GM23338 (cell line): ENCODE measurements around the gene HELT. TPM values are rescaled to one million over a fixed set of nuclear protein-coding genes. Genes with fewer than 3 reads are reported as not detected.

Source experiments
- ATAC-seq: fragments of 200-7000 bp; cut with Tn5 transposase; 3 replicates; pipeline ENCODE4 v1.9.1; 2020
- DNase-seq: peaks from one replicate; pipeline ENCODE4 v3.0.0-alpha.2; 2015; ENCODE audit warnings: low spot score
- H2AFZ ChIP-seq: fragments of 200-600 bp; sonication (generic); 2 replicates; pipeline ENCODE4 v1.8.0; 2016; ENCODE audit warnings: antibody characterized with exemption, mild to moderate bottlenecking, moderate library complexity
- H3F3A ChIP-seq: fragments of 200-600 bp; sonication (generic); replicated peaks from 2 replicates; pipeline ENCODE4 v1.8.0; 2017; ENCODE audit warnings: antibody characterized with exemption, mixed run types, low read depth
- H3K27ac ChIP-seq: fragments of 200-600 bp; sonication (generic); 2 replicates; pipeline ENCODE4 v1.6.1; 2016; ENCODE audit warnings: low read depth
- H3K27me3 ChIP-seq: fragments of 200-600 bp; sonication (generic); 2 replicates; pipeline ENCODE4 v1.8.0; 2016; ENCODE audit warnings: mild to moderate bottlenecking, mixed run types, moderate library complexity; ENCODE audit not compliant: insufficient read depth
- H3K36me3 ChIP-seq: fragments of 200-600 bp; sonication (generic); 2 replicates; pipeline ENCODE4 v1.8.0; 2016; ENCODE audit warnings: mild to moderate bottlenecking; ENCODE audit not compliant: insufficient read depth
- H3K4me1 ChIP-seq: fragments of 200-600 bp; sonication (generic); 2 replicates; pipeline ENCODE4 v1.8.0; 2016; ENCODE audit warnings: mild to moderate bottlenecking, moderate library complexity; ENCODE audit not compliant: insufficient read depth
- H3K4me2 ChIP-seq: fragments of 200-600 bp; sonication (generic); 2 replicates; pipeline ENCODE4 v1.7.1; 2017; ENCODE audit warnings: mixed run types
- H3K4me3 ChIP-seq: fragments of 200-600 bp; sonication (generic); 2 replicates; pipeline ENCODE4 v1.6.1; 2016; ENCODE audit warnings: mixed run types
- H3K79me2 ChIP-seq: fragments of 200-600 bp; sonication (generic); replicated peaks from 2 replicates; pipeline ENCODE4 v1.8.0; 2017; ENCODE audit warnings: mild to moderate bottlenecking; ENCODE audit not compliant: insufficient read depth
- H3K9me2 ChIP-seq: fragments of 200-600 bp; sonication (generic); 2 replicates; pipeline ENCODE4 v1.8.0; 2017; ENCODE audit not compliant: insufficient read depth
- H4K20me1 ChIP-seq: fragments of 200-600 bp; sonication (generic); replicated peaks from 2 replicates; pipeline ENCODE4 v1.8.0; 2017; ENCODE audit warnings: mild to moderate bottlenecking; ENCODE audit not compliant: insufficient read depth
- H3K27ac Mint-ChIP-seq: 2 replicates; pipeline ENCODE4 v1.8.0; 2020; ENCODE audit warnings: inconsistent platforms, mild to moderate bottlenecking, moderate library complexity, mixed read lengths
- H3K27me3 Mint-ChIP-seq: 3 replicates; pipeline ENCODE4 v1.8.0; 2022; ENCODE audit warnings: low read depth, mild to moderate bottlenecking, moderate library complexity, mixed read lengths, inconsistent platforms; ENCODE audit not compliant: insufficient read depth, poor library complexity
- H3K36me3 Mint-ChIP-seq: 3 replicates; pipeline ENCODE4 v1.8.0; 2021; ENCODE audit warnings: low read depth, mild to moderate bottlenecking, inconsistent platforms, moderate library complexity, mixed read lengths
- H3K4me1 Mint-ChIP-seq: 3 replicates; pipeline ENCODE4 v1.8.0; 2020; ENCODE audit warnings: mild to moderate bottlenecking, inconsistent platforms, mixed read lengths
- H3K4me3 Mint-ChIP-seq: 3 replicates; pipeline ENCODE4 v1.8.0; 2021; ENCODE audit warnings: moderate library complexity, mild to moderate bottlenecking, inconsistent platforms, mixed read lengths
- H3K9me3 Mint-ChIP-seq: 3 replicates; pipeline ENCODE4 v1.8.0; 2020; ENCODE audit warnings: moderate library complexity, mild to moderate bottlenecking, inconsistent platforms, mixed read lengths
- CREB1 ChIP-seq: fragments of 250-450 bp; sonication (Bioruptor Pico); IDR thresholded peaks from 2 replicates; pipeline ENCODE4 v1.5.0; 2020; ENCODE audit warnings: low read depth, mild to moderate bottlenecking, moderate library complexity
- CTCF ChIP-seq, 2 experiments: fragments of 200-600 bp in 1 of 2; sonication (generic) in 1 of 2; conservative IDR thresholded peaks; 2 replicates each; pipeline versions ENCODE4 v1.5.1 to v1.6.1; 2016 to 2017; ENCODE audit warnings: antibody characterized with exemption in 2 of 2, low read depth in 2 of 2, mild to moderate bottlenecking in 2 of 2, moderate library complexity in 1 of 2
- ETS1 ChIP-seq: IDR thresholded peaks from 2 replicates; pipeline ENCODE4 v1.6.1; 2016; ENCODE audit warnings: antibody characterized with exemption
- EZH2 ChIP-seq: fragments of 200-600 bp; sonication (generic); IDR thresholded peaks from one replicate; pipeline ENCODE4 v1.8.0; 2017; ENCODE audit warnings: antibody characterized with exemption, mild to moderate bottlenecking, low read depth; ENCODE audit not compliant: unreplicated experiment
- EZH2phosphoT487 ChIP-seq: fragments of 200-600 bp; sonication (generic); IDR thresholded peaks from one replicate; pipeline ENCODE4 v1.8.1; 2018; ENCODE audit warnings: antibody characterized with exemption; ENCODE audit not compliant: unreplicated experiment
- JUNB ChIP-seq: IDR thresholded peaks from one replicate; pipeline ENCODE4 v1.6.1; 2016; ENCODE audit warnings: antibody characterized with exemption; ENCODE audit not compliant: unreplicated experiment
- NANOG ChIP-seq: IDR thresholded peaks from 2 replicates; pipeline ENCODE4 v1.6.1; 2016; ENCODE audit warnings: antibody characterized with exemption, borderline replicate concordance
- POLR2AphosphoS5 ChIP-seq: IDR thresholded peaks from 2 replicates; pipeline ENCODE4 v1.6.1; 2016; ENCODE audit warnings: antibody characterized with exemption, low read depth
- REST ChIP-seq: IDR thresholded peaks from one replicate; pipeline ENCODE4 v1.6.1; 2018; ENCODE audit warnings: antibody characterized with exemption; ENCODE audit not compliant: unreplicated experiment
- STAT1 ChIP-seq: IDR thresholded peaks from one replicate; pipeline ENCODE4 v1.6.1; 2016; ENCODE audit warnings: antibody characterized with exemption; ENCODE audit not compliant: unreplicated experiment
- ZNF114 ChIP-seq: fragments of 250-450 bp; sonication (Bioruptor Pico); IDR thresholded peaks from 2 replicates; pipeline ENCODE4 v1.5.0; 2020; ENCODE audit warnings: mild to moderate bottlenecking, moderate library complexity
- ZNF331 ChIP-seq: fragments of 250-450 bp; sonication (Bioruptor Pico); IDR thresholded peaks from 2 replicates; pipeline ENCODE4 v1.5.0; 2020; ENCODE audit warnings: low read depth, mild to moderate bottlenecking, moderate library complexity
- ZNF462 ChIP-seq: fragments of 250-450 bp; sonication (Bioruptor Pico); IDR thresholded peaks from 2 replicates; pipeline ENCODE4 v1.5.0; 2020; ENCODE audit warnings: mild to moderate bottlenecking, moderate library complexity
- polyA plus RNA-seq: library from polyadenylated mRNA; unstranded; fragments of >200 nt; fragmentation: Nextera tagmentation; extraction: Ambion mirVana; gene quantifications from 2 replicates; pipeline ENCODE4 v1.2.1, GENCODE V29; 2016
- total RNA-seq: library from RNA; depleted of rRNA; stranded (reverse); fragments of >200 nt; shearing (Covaris generic); gene quantifications from 2 replicates; pipeline ENCODE4 v1.2.3, GENCODE V29; 2014

Gene HELT
- total and polyA plus RNA-seq, 2 experiments from 2014 or later: not detected

GRCh38 chr4:185016101-185016940 is 2.0 kb upstream of the HELT start:
- Histone ChIP-seq H4K20me1 (0 out of 2 replicates have a peak, but pooled peaks cover 6% of the 10 kb centered on the region), H3K79me2 (no peaks in the 10 kb centered on the region), H3K9me2 (no peaks in the 10 kb centered on the region), H3K27ac (no peak overlapping the region), H3K4me3 (peak overlapping the region; percentile 54), H3K4me2 (peak overlapping the region; percentile 82), H3K36me3 (no peaks in the 10 kb centered on the region), H3K4me1 (peaks cover 60% of the 10 kb centered on the region), H2AFZ (peak overlapping the region; percentile 91), H3K27me3 (peaks cover 99% of the 10 kb centered on the region), H3F3A (peaks cover 22% of the 10 kb centered on the region; the same call in 1 of the 2 replicates)
- Mint-ChIP-seq H3K27ac (no peak overlapping the region), H3K9me3 (peaks cover 3% of the 10 kb centered on the region; the same call in 1 of the 3 replicates), H3K36me3 (no peaks in the 10 kb centered on the region), H3K27me3 (peaks cover 94% of the 10 kb centered on the region), H3K4me1 (peaks cover 52% of the 10 kb centered on the region), H3K4me3 (peak overlapping the region; percentile 74)
- ATAC-seq (peak; percentile 1; the same call in 2 of the 3 replicates), DNase-seq (peak; percentile 55)
- TF ChIP-seq ETS1 (no peak), STAT1 (no peak), JUNB (no peak), NANOG (no peak), ZNF462 (no peak), CREB1 (CRISPR knock-in tag) (no peak), POLR2AphosphoS5 (no peak), ZNF331 (no peak), CTCF (conservative IDR thresholded peaks at IDR 0.05; ENCODE audit: low read depth in 2 of 2) (peak in 1 of 2 experiments; percentile 19; a peak in 1 of 4 replicates), ZNF114 (CRISPR knock-in tag) (no peak), EZH2phosphoT487 (peak; percentile 88), REST (no peak), EZH2 (peak; percentile 88)
